ENCODE results near the gene RFTN1.
"Not testable (repeated sequence)": the region's sequence is repeated elsewhere in the genome, so short reads cannot be mapped to it uniquely, and the experiment has no call there.

Gene RFTN1

GRCh38 chr3:16325850-16326249 is 187.6 kb downstream of the RFTN1 start:
- DNase-seq (ENCODE audit: low spot score), result no peak

- DNase-seq (ENCODE audit: low spot score), result no peak
Observed at GRCh38 chr3:16323737-16324136, 189.8 kb downstream of the RFTN1 start.

GRCh38 chr3:16322189-16322588 is 191.3 kb downstream of the RFTN1 start:
- no peak for DNase-seq (ENCODE audit: low spot score)

- DNase-seq (ENCODE audit: low spot score), result no peak
Observed at GRCh38 chr3:16320711-16321110, 192.8 kb downstream of the RFTN1 start.

GRCh38 chr3:16319723-16320122 is 193.8 kb downstream of the RFTN1 start:
- DNase-seq (ENCODE audit: low spot score), result no peak

- DNase-seq (ENCODE audit: low spot score), result no peak
Observed at GRCh38 chr3:16319307-16319706, 194.2 kb downstream of the RFTN1 start.

- no peak for DNase-seq (ENCODE audit: low spot score)
Observed at GRCh38 chr3:16318176-16318575, 195.3 kb downstream of the RFTN1 start.

- no peak for DNase-seq (ENCODE audit: low spot score)
Observed at GRCh38 chr3:16317561-16317945, 195.9 kb downstream of the RFTN1 start.

GRCh38 chr3:16316847-16317560 is 196.5 kb downstream of the RFTN1 start:
- DNase-seq (ENCODE audit: low spot score), result no peak

GRCh38 chr3:16316396-16316795 is 197.1 kb downstream of the RFTN1 start:
- DNase-seq (ENCODE audit: low spot score), result no peak

GRCh38 chr3:16315623-16316022 is 197.9 kb downstream of the RFTN1 start:
- DNase-seq (ENCODE audit: low spot score), result no peak

GRCh38 chr3:16313886-16314645 is 199.4 kb downstream of the RFTN1 start:
- no peak for DNase-seq (ENCODE audit: low spot score)

GRCh38 chr3:16311960-16312451 is 201.5 kb downstream of the RFTN1 start:
- DNase-seq (ENCODE audit: low spot score), result no peak

- not testable (repeated sequence) for DNase-seq (ENCODE audit: low spot score)
Observed at GRCh38 chr3:16310486-16310885, 203.0 kb downstream of the RFTN1 start.

GRCh38 chr3:16309558-16309957 is 203.9 kb downstream of the RFTN1 start:
- DNase-seq (ENCODE audit: low spot score), result no peak

- DNase-seq (ENCODE audit: low spot score), result no peak
Observed at GRCh38 chr3:16308727-16309126, 204.8 kb downstream of the RFTN1 start.

GRCh38 chr3:16307832-16308531 is 205.5 kb downstream of the RFTN1 start:
- no peak for DNase-seq (ENCODE audit: low spot score)

- no peak for DNase-seq (ENCODE audit: low spot score)
Observed at GRCh38 chr3:16305111-16305541, 208.4 kb downstream of the RFTN1 start.

- no peak for DNase-seq (ENCODE audit: low spot score)
Observed at GRCh38 chr3:16304061-16305010, 209.2 kb downstream of the RFTN1 start.

- DNase-seq (ENCODE audit: low spot score), result no peak
Observed at GRCh38 chr3:16303037-16303575, 210.4 kb downstream of the RFTN1 start.

- no peak for DNase-seq (ENCODE audit: low spot score)
Observed at GRCh38 chr3:16302082-16302631, 211.3 kb downstream of the RFTN1 start.
